SK-N-SH (cell line): ENCODE measurements around the gene RASA1. TPM values are rescaled to one million over a fixed set of nuclear protein-coding genes. Genes with fewer than 3 reads are reported as not detected.

Experiments
- CTCF ChIA-PET: fragments of 300-600, 350-600 bp; formaldehyde crosslinking; extraction: SDS; loops from one replicate; lab custom pipeline; 2021; lab: Yijun Ruan, JAX
- POLR2A ChIA-PET: fragments of 350-600 bp; sonication (Branson Sonifier 250); formaldehyde crosslinking; extraction: SDS; loops from one replicate; lab custom pipeline; 2020; ENCODE audit warnings: antibody characterized with exemption, inconsistent platforms; lab: Yijun Ruan, JAX
- DNase-seq: peaks from one replicate; pipeline ENCODE4 v3.0.0; 2012
- H2AFZ ChIP-seq: fragments of 200-600 bp; sonication (generic); 2 replicates; pipeline ENCODE4 v1.8.1; 2016; ENCODE audit warnings: antibody characterized with exemption, mild to moderate bottlenecking, low read depth
- H3F3A ChIP-seq: fragments of 200-600 bp; sonication (generic); replicated peaks from 2 replicates; pipeline ENCODE3; 2016; ENCODE audit warnings: antibody characterized with exemption, mild to moderate bottlenecking; ENCODE audit not compliant: insufficient read depth
- H3K27ac ChIP-seq, 2 experiments: fragments of 200-500 bp in 1 of 2; fragments of 200-600 bp in 1 of 2; sonication (Bioruptor generic) in 1 of 2; sonication (generic), shearing (Covaris generic) in 1 of 2; 2 replicates each; pipeline versions ENCODE4 v1.5.1 to v1.6.1; 2014 to 2016; ENCODE audit warnings: low read depth in 2 of 2, inconsistent platforms in 1 of 2, low read length in 1 of 2, mild to moderate bottlenecking in 1 of 2, mixed read lengths in 1 of 2
- H3K27me3 ChIP-seq: fragments of 200-600 bp; sonication (generic), shearing (Covaris generic); 2 replicates; pipeline ENCODE4 v1.6.1; 2016; ENCODE audit warnings: mixed run types; ENCODE audit not compliant: insufficient read depth
- H3K36me3 ChIP-seq, 2 experiments: fragments of 200-500 bp in 1 of 2; fragments of 200-600 bp in 1 of 2; sonication (Bioruptor generic) in 1 of 2; sonication (generic) in 1 of 2; replicated peaks in 1 of 2; 2 replicates each; pipeline versions ENCODE3 to v1.5.1; 2014 to 2016; ENCODE audit warnings: low read length in 1 of 2, mild to moderate bottlenecking in 1 of 2; ENCODE audit not compliant: insufficient read depth in 2 of 2, control insufficient read depth in 1 of 2
- H3K4me1 ChIP-seq, 2 experiments: fragments of 200-500 bp in 1 of 2; fragments of 200-600 bp in 1 of 2; sonication (Bioruptor generic) in 1 of 2; sonication (generic), shearing (Covaris generic) in 1 of 2; 2 replicates each; pipeline versions ENCODE4 v1.5.1 to v1.6.1; 2014 to 2016; ENCODE audit warnings: low read depth in 1 of 2, low read length in 1 of 2, mixed run types in 1 of 2; ENCODE audit not compliant: insufficient read depth in 2 of 2, control insufficient read depth in 1 of 2
- H3K4me2 ChIP-seq: fragments of 200-600 bp; sonication (generic), shearing (Covaris generic); 2 replicates; pipeline ENCODE4 v1.6.1; 2017; ENCODE audit warnings: mixed run types
- H3K4me3 ChIP-seq, 2 experiments: fragments of 200-500 bp in 1 of 2; fragments of 200-600 bp in 1 of 2; sonication (Bioruptor generic) in 1 of 2; sonication (generic), shearing (Covaris generic) in 1 of 2; 2 replicates each; pipeline versions ENCODE4 v1.5.1 to v1.8.1; 2014 to 2016; ENCODE audit warnings: low read depth in 2 of 2, inconsistent platforms in 1 of 2, low read length in 1 of 2, mild to moderate bottlenecking in 1 of 2, mixed read lengths in 1 of 2, moderate library complexity in 1 of 2
- H3K79me2 ChIP-seq: fragments of 200-600 bp; sonication (generic); 2 replicates; pipeline ENCODE4 v1.8.1; 2017; ENCODE audit warnings: mild to moderate bottlenecking; ENCODE audit not compliant: insufficient read depth
- H3K9ac ChIP-seq: fragments of 200-600 bp; sonication (generic); 2 replicates; pipeline ENCODE4 v1.6.1; 2017; ENCODE audit warnings: mixed run types
- H3K9me2 ChIP-seq: fragments of 200-600 bp; sonication (generic); 2 replicates; pipeline ENCODE4 v1.6.1; 2017; ENCODE audit warnings: mixed run types
- H3K9me3 ChIP-seq: fragments of 200-600 bp; sonication (generic); 2 replicates; pipeline ENCODE4 v1.6.1; 2017; ENCODE audit warnings: mixed run types, mild to moderate bottlenecking, moderate library complexity
- H4K20me1 ChIP-seq: fragments of 200-600 bp; sonication (generic); 2 replicates; pipeline ENCODE4 v1.6.1; 2017; ENCODE audit warnings: mild to moderate bottlenecking, mixed run types; ENCODE audit not compliant: insufficient read depth
- FOXM1 ChIP-seq: IDR thresholded peaks from 2 replicates; pipeline ENCODE4 v1.4.0; 2012; ENCODE audit warnings: low read depth, mild to moderate bottlenecking
- GABPA ChIP-seq: IDR thresholded peaks from 2 replicates; pipeline ENCODE4 v1.4.0; 2012; ENCODE audit warnings: low read depth, mild to moderate bottlenecking
- GATA2 ChIP-seq: sonication (generic); formaldehyde crosslinking; IDR thresholded peaks from 2 replicates; pipeline ENCODE4 v1.5.0; 2020; ENCODE audit warnings: mild to moderate bottlenecking, missing genetic modification reagents
- MAX ChIP-seq: IDR thresholded peaks from 2 replicates; pipeline ENCODE4 v1.4.0; 2012; ENCODE audit warnings: low read depth
- MEF2A ChIP-seq: IDR thresholded peaks from 2 replicates; pipeline ENCODE4 v1.4.0; 2012; ENCODE audit warnings: low read depth, borderline replicate concordance
- MXI1 ChIP-seq: IDR thresholded peaks from 2 replicates; pipeline ENCODE4 v1.6.1; 2012; ENCODE audit warnings: mild to moderate bottlenecking, low read depth, low read length, improper control_type of control experiment
- NRF1 ChIP-seq: IDR thresholded peaks from 2 replicates; pipeline ENCODE4 v1.6.1; 2012; ENCODE audit warnings: low read depth, mild to moderate bottlenecking, low read length
- POLR2AphosphoS5 ChIP-seq: IDR thresholded peaks from 2 replicates; pipeline ENCODE4 v1.6.1; 2012; ENCODE audit warnings: low read depth, low read length
- RCOR1 ChIP-seq: fragments of 150-350 bp; IDR thresholded peaks from 2 replicates; pipeline ENCODE4 v1.6.1; 2017; ENCODE audit warnings: antibody characterized with exemption, low read length
- TEAD4 ChIP-seq: IDR thresholded peaks from 2 replicates; pipeline ENCODE4 v1.4.0; 2012; ENCODE audit warnings: mild to moderate bottlenecking, borderline replicate concordance; ENCODE audit not compliant: insufficient read depth
- WGBS: methylation state at CpG from one replicate; pipeline ENCODE4 v1.1.6; 2017; ENCODE audit warnings: low lambda C conversion rate; 5-methylcytosine and 5-hydroxymethylcytosine counted together
- polyA plus RNA-seq, 3 experiments: library from polyadenylated mRNA; depleted of rRNA; stranded (reverse); fragments of >200 nt; gene quantifications; 2 replicates each; pipeline ENCODE4 v1.2.3, GENCODE V29; 2012
- TF ChIP-seq, protein P1 (sequence below): IDR thresholded peaks from 2 replicates; pipeline ENCODE4 v1.6.1; 2012; ENCODE audit warnings: mild to moderate bottlenecking, low read depth, low read length, moderate library complexity
- TF ChIP-seq, protein P2 (sequence below): fragments of 200-600 bp; sonication (generic); IDR thresholded peaks from 2 replicates; pipeline ENCODE4 v1.6.1; 2017; ENCODE audit warnings: antibody characterized with exemption, mild to moderate bottlenecking, moderate library complexity

The RASA1 gene
- polyA plus RNA-seq, 1 of the 3 experiments (the other 2 are of a cell fraction), result 49.1 TPM

DNA sequence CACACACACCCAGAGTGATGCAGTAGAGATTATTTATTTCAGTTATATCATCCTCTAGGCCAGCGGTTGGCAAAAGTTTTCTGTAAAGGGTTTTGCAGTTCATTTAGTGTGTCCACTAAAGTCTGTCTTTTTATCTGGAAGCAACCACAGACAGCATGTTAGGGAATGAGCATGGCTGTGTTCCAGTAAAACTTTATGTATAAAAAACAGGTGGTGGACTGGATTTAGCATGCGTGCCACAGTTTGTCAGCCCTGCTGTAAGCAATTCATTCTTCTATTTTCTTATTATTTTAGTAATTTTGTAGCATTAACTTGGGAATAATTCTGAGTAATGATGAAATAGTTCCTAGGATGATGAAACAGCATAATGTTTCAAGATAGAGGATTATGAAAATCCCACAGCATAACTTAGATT is 93.4 kb downstream of the RASA1 start:
- Histone ChIP-seq H3K27ac (0 out of 4 replicates have a peak overlapping the region, but pooled peaks of 1 of the 2 experiments have one; percentile 3), H4K20me1 (no peaks in the 10 kb centered on the region), H3K9me2 (no peaks in the 10 kb centered on the region), H3K36me3 (peaks cover 58 to 80% of the 10 kb centered on the region in 2 experiments), H3K27me3 (no peaks in the 10 kb centered on the region), H3K79me2 (peaks cover 38% of the 10 kb centered on the region; the same call in 1 of the 2 replicates), H3K9ac (no peak overlapping the region), H3K9me3 (no peaks in the 10 kb centered on the region), H3K4me1 (no peaks in the 10 kb centered on the region; a peak in 2 of 4 replicates), H3F3A (peaks cover 25% of the 10 kb centered on the region), H2AFZ (no peak overlapping the region), H3K4me3 (no peak overlapping the region), H3K4me2 (no peak overlapping the region)
- DNase-seq, result no peak
- CTCF ChIA-PET, result no interaction called here
- WGBS, result 88% methylated on average over 2 of the region's 2 CpGs
- TF ChIP-seq MEF2A (no peak), MAX (no peak), MXI1 (no peak), POLR2AphosphoS5 (no peak), TEAD4 (no peak), GABPA (no peak), FOXM1 (no peak), RCOR1 (no peak), NRF1 (no peak), GATA2 (CRISPR knock-in tag) (no peak)
- TF ChIP-seq, protein P1, sequence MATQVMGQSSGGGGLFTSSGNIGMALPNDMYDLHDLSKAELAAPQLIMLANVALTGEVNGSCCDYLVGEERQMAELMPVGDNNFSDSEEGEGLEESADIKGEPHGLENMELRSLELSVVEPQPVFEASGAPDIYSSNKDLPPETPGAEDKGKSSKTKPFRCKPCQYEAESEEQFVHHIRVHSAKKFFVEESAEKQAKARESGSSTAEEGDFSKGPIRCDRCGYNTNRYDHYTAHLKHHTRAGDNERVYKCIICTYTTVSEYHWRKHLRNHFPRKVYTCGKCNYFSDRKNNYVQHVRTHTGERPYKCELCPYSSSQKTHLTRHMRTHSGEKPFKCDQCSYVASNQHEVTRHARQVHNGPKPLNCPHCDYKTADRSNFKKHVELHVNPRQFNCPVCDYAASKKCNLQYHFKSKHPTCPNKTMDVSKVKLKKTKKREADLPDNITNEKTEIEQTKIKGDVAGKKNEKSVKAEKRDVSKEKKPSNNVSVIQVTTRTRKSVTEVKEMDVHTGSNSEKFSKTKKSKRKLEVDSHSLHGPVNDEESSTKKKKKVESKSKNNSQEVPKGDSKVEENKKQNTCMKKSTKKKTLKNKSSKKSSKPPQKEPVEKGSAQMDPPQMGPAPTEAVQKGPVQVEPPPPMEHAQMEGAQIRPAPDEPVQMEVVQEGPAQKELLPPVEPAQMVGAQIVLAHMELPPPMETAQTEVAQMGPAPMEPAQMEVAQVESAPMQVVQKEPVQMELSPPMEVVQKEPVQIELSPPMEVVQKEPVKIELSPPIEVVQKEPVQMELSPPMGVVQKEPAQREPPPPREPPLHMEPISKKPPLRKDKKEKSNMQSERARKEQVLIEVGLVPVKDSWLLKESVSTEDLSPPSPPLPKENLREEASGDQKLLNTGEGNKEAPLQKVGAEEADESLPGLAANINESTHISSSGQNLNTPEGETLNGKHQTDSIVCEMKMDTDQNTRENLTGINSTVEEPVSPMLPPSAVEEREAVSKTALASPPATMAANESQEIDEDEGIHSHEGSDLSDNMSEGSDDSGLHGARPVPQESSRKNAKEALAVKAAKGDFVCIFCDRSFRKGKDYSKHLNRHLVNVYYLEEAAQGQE, result no peak
- TF ChIP-seq, protein P2, sequence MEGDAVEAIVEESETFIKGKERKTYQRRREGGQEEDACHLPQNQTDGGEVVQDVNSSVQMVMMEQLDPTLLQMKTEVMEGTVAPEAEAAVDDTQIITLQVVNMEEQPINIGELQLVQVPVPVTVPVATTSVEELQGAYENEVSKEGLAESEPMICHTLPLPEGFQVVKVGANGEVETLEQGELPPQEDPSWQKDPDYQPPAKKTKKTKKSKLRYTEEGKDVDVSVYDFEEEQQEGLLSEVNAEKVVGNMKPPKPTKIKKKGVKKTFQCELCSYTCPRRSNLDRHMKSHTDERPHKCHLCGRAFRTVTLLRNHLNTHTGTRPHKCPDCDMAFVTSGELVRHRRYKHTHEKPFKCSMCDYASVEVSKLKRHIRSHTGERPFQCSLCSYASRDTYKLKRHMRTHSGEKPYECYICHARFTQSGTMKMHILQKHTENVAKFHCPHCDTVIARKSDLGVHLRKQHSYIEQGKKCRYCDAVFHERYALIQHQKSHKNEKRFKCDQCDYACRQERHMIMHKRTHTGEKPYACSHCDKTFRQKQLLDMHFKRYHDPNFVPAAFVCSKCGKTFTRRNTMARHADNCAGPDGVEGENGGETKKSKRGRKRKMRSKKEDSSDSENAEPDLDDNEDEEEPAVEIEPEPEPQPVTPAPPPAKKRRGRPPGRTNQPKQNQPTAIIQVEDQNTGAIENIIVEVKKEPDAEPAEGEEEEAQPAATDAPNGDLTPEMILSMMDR, result no peak
- POLR2A ChIA-PET, result no interaction called here
